ENCODE data around the gene YWHAG. TPM values are rescaled to one million over a fixed set of nuclear protein-coding genes. Genes with fewer than 3 reads are reported as not detected.
"Not testable (repeated sequence)": the region's sequence is repeated elsewhere in the genome, so short reads cannot be mapped to it uniquely, and the experiment has no call there.

Gene YWHAG
- total and polyA plus RNA-seq, 8 donors, result 15.7 to 55.7 (median 33.9) TPM

GRCh38 chr7:76395965-76396726 is 37.4 kb upstream of the YWHAG start:
- no peak for FAIRE-seq
- no peaks in the 10 kb centered on the region for H3K36me3 ChIP-seq

DNA sequence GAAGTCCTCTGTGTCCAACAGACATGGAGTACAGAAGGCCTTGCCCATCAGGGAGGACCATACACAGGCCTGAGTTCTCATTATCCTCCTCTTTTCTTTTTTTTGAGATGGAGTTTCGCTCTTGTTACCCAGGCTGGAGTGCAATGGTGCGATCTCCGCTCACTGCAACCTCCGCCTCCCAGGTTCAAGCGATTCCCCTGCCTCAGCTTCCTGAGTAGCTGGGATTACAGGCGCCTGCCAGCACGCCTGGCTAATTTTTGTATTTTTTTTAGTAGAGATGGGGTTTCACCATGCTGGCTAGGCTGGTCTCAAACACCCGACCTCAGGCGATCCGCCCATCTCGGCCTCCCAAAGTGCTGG is 36.8 kb upstream of the YWHAG start:
- WGBS, 2 donors, result 92 to 95% methylated on average over 11 of the region's 11 CpGs
- FAIRE-seq, H3K27ac ChIP-seq: not testable (repeated sequence)

More at GRCh38 chr7:76395965-76396726, 37.4 kb upstream of the YWHAG start:
- 66 to 73% methylated on average over 13 of the region's 13 CpGs for WGBS, 2 donors
- H3K9me3 ChIP-seq, result no peaks in the 10 kb centered on the region
- intact Hi-C loops (cut with DNase I), result no loop called here
- ATAC-seq (no peak), DNase-seq (no peak)
- no peak overlapping the region for H3K4me3 ChIP-seq
- peaks cover 5 to 11% (median 7%) of the 10 kb centered on the region in 3 donors for H3K4me1 ChIP-seq
- TF ChIP-seq, protein P1, sequence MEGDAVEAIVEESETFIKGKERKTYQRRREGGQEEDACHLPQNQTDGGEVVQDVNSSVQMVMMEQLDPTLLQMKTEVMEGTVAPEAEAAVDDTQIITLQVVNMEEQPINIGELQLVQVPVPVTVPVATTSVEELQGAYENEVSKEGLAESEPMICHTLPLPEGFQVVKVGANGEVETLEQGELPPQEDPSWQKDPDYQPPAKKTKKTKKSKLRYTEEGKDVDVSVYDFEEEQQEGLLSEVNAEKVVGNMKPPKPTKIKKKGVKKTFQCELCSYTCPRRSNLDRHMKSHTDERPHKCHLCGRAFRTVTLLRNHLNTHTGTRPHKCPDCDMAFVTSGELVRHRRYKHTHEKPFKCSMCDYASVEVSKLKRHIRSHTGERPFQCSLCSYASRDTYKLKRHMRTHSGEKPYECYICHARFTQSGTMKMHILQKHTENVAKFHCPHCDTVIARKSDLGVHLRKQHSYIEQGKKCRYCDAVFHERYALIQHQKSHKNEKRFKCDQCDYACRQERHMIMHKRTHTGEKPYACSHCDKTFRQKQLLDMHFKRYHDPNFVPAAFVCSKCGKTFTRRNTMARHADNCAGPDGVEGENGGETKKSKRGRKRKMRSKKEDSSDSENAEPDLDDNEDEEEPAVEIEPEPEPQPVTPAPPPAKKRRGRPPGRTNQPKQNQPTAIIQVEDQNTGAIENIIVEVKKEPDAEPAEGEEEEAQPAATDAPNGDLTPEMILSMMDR (IDR thresholded peaks at IDR 0.05), result no peak
- no peaks in the 10 kb centered on the region for H3K27me3 ChIP-seq
- no peak overlapping the region for H3K27ac ChIP-seq

GRCh38 chr7:76394957-76395356 is 36.2 kb upstream of the YWHAG start:
- no peak overlapping the region for H3K27ac ChIP-seq
- H3K36me3 ChIP-seq, result no peaks in the 10 kb centered on the region
- 89 to 98% methylated on average over 9 of the region's 9 CpGs for WGBS, 2 donors
- no peak for DNase-seq
- no peak overlapping the region for H3K4me3 ChIP-seq
- no peak for FAIRE-seq
- no peak for ATAC-seq
- no peaks in the 10 kb centered on the region for H3K27me3 ChIP-seq
- TF ChIP-seq, protein P1 (IDR thresholded peaks at IDR 0.05), result no peak
- peaks cover 5 to 11% (median 7%) of the 10 kb centered on the region in 3 donors for H3K4me1 ChIP-seq
- intact Hi-C loops (cut with DNase I), result no loop called here
- H3K9me3 ChIP-seq, result no peaks in the 10 kb centered on the region

More for the DNA sequence above, 36.8 kb upstream of the YWHAG start:
- H3K9me3 ChIP-seq; DNase-seq; H3K27me3 ChIP-seq; H3K4me3 ChIP-seq; ATAC-seq; H3K36me3 ChIP-seq; intact Hi-C loops (cut with DNase I): not testable (repeated sequence)
- H3K4me1 ChIP-seq, result peaks cover 5 to 11% (median 7%) of the 10 kb centered on the region in 3 donors

DNA sequence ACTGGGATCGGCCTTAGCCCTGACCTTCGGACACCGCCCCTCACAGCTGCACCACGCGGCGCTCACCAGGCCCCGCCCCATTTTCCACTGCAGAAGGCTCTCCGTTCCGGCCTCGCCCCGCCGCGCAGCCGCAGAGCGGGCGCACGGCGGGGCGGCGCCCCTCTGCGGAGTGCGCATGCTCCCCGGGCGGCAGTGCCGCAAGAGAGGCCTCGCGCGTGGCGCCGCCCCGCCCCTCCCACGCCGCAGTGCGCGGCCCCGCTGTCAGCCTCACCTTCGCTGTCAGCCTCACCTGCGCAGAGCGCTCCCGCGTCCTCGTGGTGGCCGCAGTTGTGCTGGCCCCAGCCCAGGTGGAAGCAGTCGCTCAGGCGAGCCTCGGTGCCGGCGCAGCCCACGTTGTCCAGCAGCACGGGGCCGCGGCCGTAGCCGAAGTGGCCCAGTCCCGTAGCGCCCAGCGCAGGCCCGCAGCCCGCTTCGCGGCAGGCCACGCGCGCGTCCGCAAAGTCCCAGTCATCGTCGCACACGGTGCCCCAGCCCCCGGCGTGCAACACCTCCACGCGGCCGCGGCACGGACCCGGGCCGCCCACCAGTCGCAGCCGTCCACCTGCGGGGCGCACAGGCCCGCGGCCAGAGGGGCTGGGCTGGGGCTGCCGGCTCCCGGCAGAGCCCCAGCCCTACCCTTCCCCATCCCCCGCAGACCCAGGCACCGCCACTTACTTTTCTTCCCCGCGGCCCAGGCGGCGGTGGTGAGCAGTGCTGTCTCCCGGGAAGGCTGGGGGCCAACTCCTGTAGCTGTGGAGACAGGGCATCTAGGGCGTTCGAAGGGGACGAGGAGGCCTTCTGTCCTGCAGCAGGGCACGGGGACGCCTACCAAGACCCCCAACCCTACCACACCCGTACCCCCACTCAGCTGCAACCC is 34.6 kb upstream of the YWHAG start:
- TF ChIP-seq, protein P1 (IDR thresholded peaks at IDR 0.05), result no peak
- intact Hi-C loops (cut with DNase I), result no loop called here
- Histone ChIP-seq H3K27me3 (no peaks in the 10 kb centered on the region), H3K36me3 (no peaks in the 10 kb centered on the region), H3K9me3 (no peaks in the 10 kb centered on the region), H3K27ac (peak overlapping the region; percentile 49 to 92 (median 88)), H3K4me1 (peaks cover 5 to 11% (median 7%) of the 10 kb centered on the region in 3 donors), H3K4me3 (peak overlapping the region; percentile 38 to 78 (median 54))
- 3% methylated on average over 64 to 99 of the region's 99 CpGs for WGBS, 2 donors
- ATAC-seq (peak; percentile 86 to 94 (median 92)), DNase-seq (peak; percentile 94 to 97 (median 96)), FAIRE-seq (no peak)

GRCh38 chr7:76392531-76393115 is 33.8 kb upstream of the YWHAG start:
- Histone ChIP-seq H3K36me3 (no peaks in the 10 kb centered on the region), H3K4me1 (peaks cover 5 to 11% (median 7%) of the 10 kb centered on the region in 3 donors), H3K27me3 (no peaks in the 10 kb centered on the region), H3K4me3 (peak overlapping the region; percentile 7 to 78 (median 44)), H3K9me3 (no peaks in the 10 kb centered on the region), H3K27ac (peak overlapping the region; percentile 49 to 92 (median 88))
- TF ChIP-seq, protein P1 (IDR thresholded peaks at IDR 0.05), result no peak
- intact Hi-C loops (cut with DNase I), result no loop called here
- ATAC-seq (peak; percentile 36 to 69 (median 48)), DNase-seq (no peak), FAIRE-seq (no peak)
- 24 to 25% methylated on average over 12 of the region's 12 CpGs for WGBS, 2 donors

All from pancreas (tissue), 10 donors.